HG03064 (cell line): ENCODE results near the gene APEX2.
"Not testable (repeated sequence)": the region's sequence is repeated elsewhere in the genome, so short reads cannot be mapped to it uniquely, and the experiment has no call there.

Source experiments
- ATAC-seq: cut with Tn5 transposase; IDR thresholded peaks from one replicate; pipeline ENCODE4 v1.9.1; 2021; ENCODE audit warnings: low read depth; ENCODE audit not compliant: unreplicated experiment

Gene APEX2

DNA sequence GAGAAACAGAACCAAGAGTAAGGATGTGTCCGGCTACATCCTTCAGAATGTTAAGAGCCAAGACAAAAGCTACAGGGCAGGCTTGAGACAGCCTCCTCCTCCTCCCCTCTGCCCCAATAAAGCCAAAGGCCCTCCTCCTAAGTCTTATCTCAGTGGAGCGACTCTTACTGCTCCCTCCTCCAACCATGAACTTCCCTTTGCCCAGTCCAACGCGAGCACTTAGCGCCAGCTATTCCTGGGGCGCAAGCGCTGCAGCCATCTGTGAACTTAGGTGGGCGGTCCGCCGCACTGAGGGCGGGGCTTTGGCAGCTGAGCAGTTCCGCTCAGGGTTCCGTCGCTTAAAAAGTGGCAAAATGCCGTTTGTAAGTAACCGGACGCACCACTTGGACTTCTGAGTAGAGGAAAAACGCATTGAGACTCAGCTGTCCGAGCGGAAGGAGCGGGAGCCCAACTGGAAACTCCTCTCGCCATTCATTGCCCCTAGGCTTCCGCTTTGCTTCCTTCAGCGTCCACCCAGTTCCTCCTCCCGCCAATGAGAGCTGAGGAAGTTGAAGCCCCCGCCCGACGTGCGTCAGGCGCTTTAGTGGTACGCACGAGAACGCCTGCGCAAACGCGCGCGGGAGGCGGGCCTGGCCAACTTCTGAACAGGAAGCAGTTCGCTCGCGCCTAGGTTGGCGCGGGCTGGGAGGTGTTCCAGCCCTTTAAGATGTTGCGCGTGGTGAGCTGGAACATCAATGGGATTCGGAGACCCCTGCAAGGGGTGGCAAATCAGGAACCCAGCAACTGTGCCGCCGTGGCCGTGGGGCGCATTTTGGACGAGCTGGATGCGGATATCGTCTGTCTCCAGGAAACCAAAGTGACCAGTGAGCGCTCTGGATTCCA lies at the start of gene APEX2:
TSS of gene APEX2 (plus strand) at position 647 of the 882 bp plus-strand sequence. CDS start at position 707, 60 bp downstream.
- ATAC-seq = peak; percentile 90

DNA sequence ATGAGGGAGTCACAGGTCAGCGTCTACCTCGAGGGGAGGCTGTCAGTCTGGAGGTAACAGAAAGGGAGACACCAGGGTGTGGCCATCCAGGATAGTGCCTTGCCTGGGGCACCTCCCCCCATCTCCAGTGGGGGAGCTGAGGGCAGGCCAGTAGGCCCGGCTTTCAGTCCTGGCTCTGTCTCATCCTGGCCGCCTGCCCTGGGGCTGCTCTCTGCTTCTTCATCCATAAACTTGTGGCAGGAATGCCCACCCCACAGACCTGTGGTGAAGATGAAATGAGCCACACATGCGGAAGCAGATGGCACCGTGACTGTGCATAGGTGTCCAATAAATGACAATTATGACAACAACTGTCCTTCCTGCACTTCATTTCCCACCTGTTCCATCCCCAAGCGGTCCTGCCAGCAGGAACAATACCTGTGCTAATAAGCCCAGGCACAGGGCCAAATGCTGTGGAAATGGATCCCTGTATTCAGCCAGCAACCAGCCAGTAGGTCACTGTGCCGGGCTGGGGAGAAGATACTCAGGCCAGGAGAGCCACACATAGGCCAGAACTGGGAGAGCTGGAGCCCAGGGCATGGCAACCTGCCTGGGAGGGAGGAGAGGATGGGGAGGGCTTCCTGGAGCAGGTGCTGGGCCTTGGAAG lies 49.3 kb upstream of the APEX2 start:
- ATAC-seq = no peak

- no peak for ATAC-seq
These were observed 38.4 kb upstream of the APEX2 start for GRCh38 chrX:54961750-54962149.

DNA sequence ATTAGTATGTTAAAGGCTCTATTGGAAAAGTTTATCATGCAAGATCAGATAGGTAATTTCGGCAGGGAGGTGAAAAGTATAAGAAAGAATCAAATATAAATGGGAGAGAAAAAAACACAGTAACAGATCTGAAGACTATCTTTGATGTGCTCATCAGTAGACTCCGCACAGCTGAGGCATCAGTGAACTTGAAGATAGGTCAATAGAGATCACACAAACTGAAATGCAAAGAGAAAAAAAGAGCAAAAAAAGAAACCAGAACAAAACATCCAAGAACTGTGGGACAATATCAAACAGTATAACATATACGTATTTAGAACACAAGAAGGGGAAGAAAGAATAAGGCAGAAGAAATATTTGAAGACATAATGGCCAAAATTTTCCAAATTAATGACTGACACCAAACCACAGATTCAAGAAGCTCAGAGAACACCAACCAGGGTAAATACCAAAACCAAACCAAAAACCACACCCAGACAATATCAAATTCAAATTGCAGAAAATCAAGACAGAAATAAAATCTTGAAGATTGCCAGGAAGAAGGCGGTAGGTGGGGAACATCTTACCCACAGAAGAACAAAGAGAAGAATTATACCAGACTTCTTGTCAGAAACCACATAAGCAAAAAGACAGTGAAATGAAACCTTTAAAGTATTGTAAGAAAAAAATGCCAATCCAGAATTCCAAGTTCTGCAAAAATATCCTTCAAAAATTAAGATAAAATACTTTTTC lies 35.2 kb upstream of the APEX2 start:
- no peak for ATAC-seq

GRCh38 chrX:54977387-54977786 lies 22.8 kb upstream of the APEX2 start:
- no peak for ATAC-seq

GRCh38 chrX:54978448-54978847 lies 21.7 kb upstream of the APEX2 start:
- ATAC-seq = no peak

DNA sequence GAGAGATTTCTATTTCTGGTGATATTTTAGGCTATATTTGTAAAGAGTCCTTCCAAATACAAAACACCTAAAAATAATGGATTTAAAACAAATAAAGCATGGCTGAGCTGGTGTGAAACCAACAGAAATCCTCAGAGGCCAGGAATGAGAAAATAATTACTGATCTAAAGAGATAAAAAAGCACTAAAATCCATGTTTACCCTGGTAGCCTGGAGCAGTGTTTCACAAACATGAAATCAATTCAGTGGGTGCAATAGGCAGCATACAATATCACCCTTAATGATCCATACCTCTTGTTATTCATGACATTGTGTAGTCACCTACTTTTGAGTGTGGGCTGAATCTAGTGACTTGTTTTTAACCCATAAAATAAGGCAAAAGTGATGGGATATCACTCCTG lies 20.7 kb upstream of the APEX2 start:
- ATAC-seq = no peak

GRCh38 chrX:54980334-54980733 lies 19.8 kb upstream of the APEX2 start:
- no peak for ATAC-seq

DNA sequence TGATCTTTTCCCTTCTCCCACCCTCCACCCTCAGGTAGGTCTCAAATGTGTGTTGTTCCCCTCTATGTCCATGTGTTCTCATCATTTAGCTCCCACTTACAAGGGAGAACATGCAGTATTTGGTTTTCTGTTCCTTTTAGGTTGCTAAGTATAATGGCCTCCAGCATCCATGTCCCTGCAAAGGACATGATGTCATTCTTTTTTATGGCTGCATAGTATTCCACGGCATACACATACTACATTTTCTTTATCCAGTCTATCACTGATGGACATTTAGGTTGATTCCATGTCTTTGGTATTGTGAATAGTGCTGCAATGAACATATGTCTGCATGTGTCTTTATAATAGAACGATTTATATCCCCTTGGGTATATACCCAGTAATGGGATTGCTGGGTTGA lies 16.9 kb upstream of the APEX2 start:
- ATAC-seq = not testable (repeated sequence)

- ATAC-seq = no peak
These were observed 8.5 kb upstream of the APEX2 start for GRCh38 chrX:54991706-54992105.

DNA sequence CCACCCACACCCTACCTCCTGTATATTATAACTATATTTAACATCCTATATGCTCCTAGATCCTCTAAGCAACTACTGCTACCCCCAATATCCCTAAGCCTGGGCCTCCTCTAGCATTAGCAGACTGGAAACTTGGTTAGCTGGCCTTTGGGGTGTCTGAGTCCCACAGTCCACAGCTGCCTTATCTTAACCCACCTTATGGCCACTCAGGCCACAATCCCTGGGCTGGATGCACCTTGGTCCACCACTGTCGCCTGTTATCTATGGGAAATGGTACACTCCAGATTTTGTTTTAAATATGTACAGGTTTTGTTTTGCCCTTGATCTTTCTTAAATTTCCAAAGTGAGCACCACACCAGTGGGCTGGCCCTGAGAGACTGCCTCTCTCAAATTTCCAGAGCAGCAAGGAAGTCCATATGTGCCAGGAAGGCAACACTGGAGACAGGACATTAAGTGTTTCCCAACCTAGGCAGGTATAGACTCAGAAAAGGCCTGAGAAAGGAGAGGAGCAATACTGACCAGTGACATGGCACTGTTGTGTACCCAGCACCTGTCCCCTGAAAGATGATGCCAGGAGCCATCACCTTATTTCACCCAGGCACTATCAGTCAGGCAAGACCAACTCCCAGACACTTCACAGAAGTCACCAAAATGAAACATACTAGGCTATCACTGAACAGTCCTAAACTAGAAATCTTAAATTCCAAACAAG lies 7.1 kb upstream of the APEX2 start:
- ATAC-seq = no peak

DNA sequence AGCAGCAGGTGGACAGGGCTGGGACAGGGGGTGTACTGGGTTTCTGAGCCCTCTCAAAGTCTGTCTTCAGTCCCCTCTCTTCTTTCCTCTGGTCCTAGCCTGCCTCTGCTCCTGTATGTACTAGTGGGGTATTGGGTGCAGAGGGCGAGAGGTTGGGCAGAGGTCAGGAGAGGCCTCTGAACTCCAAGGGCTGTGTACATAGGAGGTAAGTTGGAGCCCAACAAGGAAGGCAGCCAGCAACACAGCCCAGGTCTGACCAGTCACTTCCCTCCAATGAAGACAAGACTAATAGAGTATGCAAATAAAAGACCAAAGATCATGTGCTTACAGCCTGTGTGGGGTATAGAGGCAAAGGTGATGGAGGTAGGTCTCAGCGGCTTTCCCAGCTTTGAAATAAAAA lies 6.1 kb upstream of the APEX2 start, which contains the start of gene PFKFB1:
TSS of gene PFKFB1 (minus strand) at position 90 of the 400 bp plus-strand sequence. CDS start 181 bp downstream, outside the sequence.
- ATAC-seq = no peak

DNA sequence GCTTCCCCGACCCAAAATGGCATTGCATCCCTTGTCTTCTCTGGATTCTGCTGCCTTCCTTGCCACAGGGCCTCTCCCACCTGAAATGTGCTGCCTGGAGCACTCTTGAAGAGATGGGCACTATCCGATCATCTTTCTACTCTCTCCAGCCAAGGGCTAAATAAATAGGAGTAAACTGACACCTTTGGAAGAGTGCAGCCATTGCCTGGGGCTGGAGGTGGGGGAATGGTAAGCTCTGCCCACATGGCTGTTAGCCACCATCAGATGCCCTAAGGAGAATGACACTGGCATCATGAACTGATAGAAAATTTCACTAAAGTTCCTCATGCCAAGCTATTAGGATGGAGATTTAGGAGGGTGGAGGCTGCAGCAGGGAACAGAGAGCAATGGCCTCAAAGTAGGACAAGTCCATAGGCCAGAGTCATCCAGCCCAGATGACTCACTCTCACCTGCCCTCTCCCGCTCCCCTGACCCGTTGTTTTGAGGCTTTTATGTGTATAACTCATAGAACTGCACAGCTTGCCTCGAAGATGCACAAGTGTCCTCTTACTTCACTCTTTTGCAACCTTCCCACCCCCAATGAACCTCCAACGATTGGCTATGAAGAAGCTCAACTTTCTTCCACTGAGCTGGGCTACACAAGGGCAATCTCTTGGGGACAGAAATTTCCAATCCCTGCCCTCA lies 5.4 kb upstream of the APEX2 start:
- ATAC-seq = no peak

GRCh38 chrX:54995621-54996020 lies 4.5 kb upstream of the APEX2 start:
- no peak for ATAC-seq

GRCh38 chrX:55004231-55004630 lies 4.1 kb downstream of the APEX2 start:
- ATAC-seq = no peak

GRCh38 chrX:55005256-55005655 lies 5.1 kb downstream of the APEX2 start:
- no peak for ATAC-seq

DNA sequence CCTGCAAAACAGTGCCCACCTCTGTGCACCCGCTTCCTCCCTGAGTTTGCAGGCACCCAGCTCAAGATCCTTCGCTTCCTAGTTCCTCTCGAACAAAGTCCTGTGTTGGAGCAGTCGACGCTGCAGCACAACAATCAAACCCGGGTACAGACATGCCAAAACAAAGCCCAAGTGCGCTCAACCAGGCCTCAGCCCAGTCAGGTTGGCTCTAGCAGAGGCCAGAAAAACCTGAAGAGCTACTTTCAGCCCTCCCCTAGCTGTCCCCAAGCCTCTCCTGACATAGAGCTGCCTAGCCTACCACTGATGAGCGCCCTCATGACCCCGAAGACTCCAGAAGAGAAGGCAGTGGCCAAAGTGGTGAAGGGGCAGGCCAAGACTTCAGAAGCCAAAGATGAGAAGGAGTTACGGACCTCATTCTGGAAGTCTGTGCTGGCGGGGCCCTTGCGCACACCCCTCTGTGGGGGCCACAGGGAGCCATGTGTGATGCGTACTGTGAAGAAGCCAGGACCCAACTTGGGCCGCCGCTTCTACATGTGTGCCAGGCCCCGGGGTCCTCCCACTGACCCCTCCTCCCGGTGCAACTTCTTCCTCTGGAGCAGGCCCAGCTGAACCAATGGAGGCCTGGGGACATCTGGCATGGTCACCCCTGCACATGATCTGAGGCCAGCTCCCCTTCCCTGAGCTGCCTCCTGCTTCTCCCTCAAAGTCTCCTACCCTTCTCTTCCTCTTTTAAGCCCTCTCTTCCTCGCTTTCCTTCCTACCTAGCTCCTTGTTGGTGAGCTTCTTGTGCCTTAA lies 6.9 kb downstream of the APEX2 start:
- ATAC-seq = no peak

DNA sequence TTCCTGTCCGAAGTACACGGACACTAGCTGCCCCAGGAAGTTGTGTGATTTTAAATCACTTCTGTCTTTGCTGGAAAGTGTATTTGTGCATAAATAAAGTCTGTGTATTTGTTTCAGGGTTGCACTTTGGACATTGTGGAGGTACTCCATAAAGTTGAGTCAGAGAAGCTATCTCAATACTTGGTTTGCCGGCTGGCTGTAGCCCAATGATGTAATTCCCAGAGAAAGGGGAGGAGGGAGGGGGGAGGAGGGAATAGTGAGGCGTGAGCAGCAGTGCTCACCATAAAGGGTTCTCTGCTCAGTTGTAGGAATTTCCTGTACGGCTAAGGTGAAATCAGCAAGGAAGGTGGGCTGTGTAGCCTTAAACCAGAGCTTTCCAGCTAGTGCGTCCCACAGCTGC lies 7.5 kb downstream of the APEX2 start:
- ATAC-seq = no peak
